Muscle layer of duodenum (tissue), 2 donors: ENCODE results near the gene PAM16.

ENCODE experiments used
- H3K27ac ChIP-seq: one replicate; pipeline ENCODE4 v1.7.0; 2013; ENCODE audit warnings: mild to moderate bottlenecking, low read length
- H3K27me3 ChIP-seq: one replicate; pipeline ENCODE4 v1.7.0; 2013; ENCODE audit warnings: low read depth, mild to moderate bottlenecking, control low read depth, low read length
- H3K36me3 ChIP-seq, 2 donors: one replicate each; pipeline ENCODE4 v1.7.0; 2013; ENCODE audit warnings: low read length in 2 of 2, control low read depth in 1 of 2, mild to moderate bottlenecking in 1 of 2; ENCODE audit not compliant: insufficient read depth in 2 of 2, control insufficient read depth in 1 of 2
- H3K4me1 ChIP-seq, 2 donors: one replicate each; pipeline ENCODE4 v1.7.0; 2013; ENCODE audit warnings: low read length in 2 of 2, mild to moderate bottlenecking in 2 of 2, control low read depth in 1 of 2, moderate library complexity in 1 of 2; ENCODE audit not compliant: insufficient read depth in 2 of 2, control insufficient read depth in 1 of 2
- H3K4me3 ChIP-seq, 2 donors: one replicate each; pipeline ENCODE4 v1.7.0; 2013; ENCODE audit warnings: low read length in 2 of 2, low read depth in 1 of 2, mild to moderate bottlenecking in 1 of 2
- H3K9me3 ChIP-seq, 2 donors: one replicate each; pipeline ENCODE4 v1.7.0; 2013; ENCODE audit warnings: low read length in 2 of 2, control low read depth in 1 of 2, mild to moderate bottlenecking in 1 of 2; ENCODE audit not compliant: control insufficient read depth in 1 of 2
- donor health status: healthy.

The PAM16 gene

DNA sequence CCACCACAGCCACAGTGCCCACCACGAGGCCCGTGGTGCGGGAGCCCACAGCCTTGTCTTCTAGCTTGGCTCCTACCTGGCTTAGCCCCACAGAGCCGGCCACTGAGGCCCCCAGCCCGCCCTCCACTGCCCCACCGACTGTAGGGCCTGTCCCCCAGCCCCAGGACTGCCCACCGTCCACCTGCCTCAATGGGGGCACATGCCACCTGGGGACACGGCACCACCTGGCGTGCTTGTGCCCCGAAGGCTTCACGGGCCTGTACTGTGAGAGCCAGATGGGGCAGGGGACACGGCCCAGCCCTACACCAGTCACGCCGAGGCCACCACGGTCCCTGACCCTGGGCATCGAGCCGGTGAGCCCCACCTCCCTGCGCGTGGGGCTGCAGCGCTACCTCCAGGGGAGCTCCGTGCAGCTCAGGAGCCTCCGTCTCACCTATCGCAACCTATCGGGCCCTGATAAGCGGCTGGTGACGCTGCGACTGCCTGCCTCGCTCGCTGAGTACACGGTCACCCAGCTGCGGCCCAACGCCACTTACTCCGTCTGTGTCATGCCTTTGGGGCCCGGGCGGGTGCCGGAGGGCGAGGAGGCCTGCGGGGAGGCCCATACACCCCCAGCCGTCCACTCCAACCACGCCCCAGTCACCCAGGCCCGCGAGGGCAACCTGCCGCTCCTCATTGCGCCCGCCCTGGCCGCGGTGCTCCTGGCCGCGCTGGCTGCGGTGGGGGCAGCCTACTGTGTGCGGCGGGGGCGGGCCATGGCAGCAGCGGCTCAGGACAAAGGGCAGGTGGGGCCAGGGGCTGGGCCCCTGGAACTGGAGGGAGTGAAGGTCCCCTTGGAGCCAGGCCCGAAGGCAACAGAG lies 31.0 kb upstream of the PAM16 start:
- Histone ChIP-seq H3K36me3 (peaks cover 3 to 40% of the 10 kb centered on the region in 2 donors), H3K4me1 (peaks cover 0 to 13% of the 10 kb centered on the region in 2 donors), H3K9me3 (no peaks in the 10 kb centered on the region), H3K4me3 (no peak overlapping the region), H3K27ac (no peak overlapping the region), H3K27me3 (no peaks in the 10 kb centered on the region)

- Histone ChIP-seq H3K4me3 (no peak overlapping the region), H3K27me3 (no peaks in the 10 kb centered on the region), H3K36me3 (peaks cover 0 to 33% of the 10 kb centered on the region in 2 donors), H3K9me3 (no peaks in the 10 kb centered on the region), H3K27ac (no peak overlapping the region), H3K4me1 (peaks cover 0 to 19% of the 10 kb centered on the region in 2 donors)
These were observed 30.2 kb upstream of the PAM16 start for GRCh38 chr16:4381072-4381934.

GRCh38 chr16:4380119-4381063 lies 29.3 kb upstream of the PAM16 start:
- Histone ChIP-seq H3K9me3 (no peaks in the 10 kb centered on the region), H3K36me3 (peaks cover 0 to 31% of the 10 kb centered on the region in 2 donors), H3K27ac (no peak overlapping the region), H3K27me3 (no peaks in the 10 kb centered on the region), H3K4me3 (no peak overlapping the region), H3K4me1 (peaks cover 0 to 27% of the 10 kb centered on the region in 2 donors)

- peak overlapping the region; percentile 45 for H3K27ac ChIP-seq
- H3K27me3 ChIP-seq, result no peaks in the 10 kb centered on the region
- H3K9me3 ChIP-seq, result no peaks in the 10 kb centered on the region
- peaks cover 0 to 29% of the 10 kb centered on the region in 2 donors for H3K36me3 ChIP-seq
- no peak overlapping the region for H3K4me3 ChIP-seq
- H3K4me1 ChIP-seq, result peaks cover 0 to 38% of the 10 kb centered on the region in 2 donors
These were observed 28.0 kb upstream of the PAM16 start for GRCh38 chr16:4378999-4379690.

DNA sequence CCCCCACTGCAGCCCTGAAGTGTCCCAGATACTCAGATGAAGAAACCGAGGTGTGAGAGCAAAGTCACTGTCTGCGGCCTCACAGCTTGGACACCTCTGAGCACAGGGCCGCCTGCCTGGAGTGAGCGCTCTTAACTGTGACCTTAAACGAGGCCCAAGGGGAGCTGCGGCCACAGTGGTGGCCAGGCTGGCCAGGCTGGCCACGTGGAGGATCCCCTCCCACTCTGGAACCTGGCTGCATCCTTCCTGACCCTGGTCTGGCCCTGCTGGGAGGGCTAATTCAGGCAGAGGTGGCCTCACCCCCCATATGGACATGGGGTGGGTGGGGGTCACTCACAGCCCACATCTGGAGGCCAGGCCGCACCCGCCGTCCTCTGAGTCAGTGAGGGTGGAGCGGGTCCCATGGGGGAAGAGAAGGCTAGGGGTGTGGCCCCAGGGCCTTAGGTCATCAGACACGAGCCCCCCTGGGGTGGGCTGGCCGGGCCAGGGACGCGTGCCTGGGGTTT lies 27.1 kb upstream of the PAM16 start:
- Histone ChIP-seq H3K9me3 (no peaks in the 10 kb centered on the region), H3K27me3 (no peaks in the 10 kb centered on the region), H3K36me3 (peaks cover 0 to 22% of the 10 kb centered on the region in 2 donors), H3K4me1 (peaks cover 4 to 47% of the 10 kb centered on the region in 2 donors), H3K27ac (peak overlapping the region; percentile 45), H3K4me3 (no peak overlapping the region)

DNA sequence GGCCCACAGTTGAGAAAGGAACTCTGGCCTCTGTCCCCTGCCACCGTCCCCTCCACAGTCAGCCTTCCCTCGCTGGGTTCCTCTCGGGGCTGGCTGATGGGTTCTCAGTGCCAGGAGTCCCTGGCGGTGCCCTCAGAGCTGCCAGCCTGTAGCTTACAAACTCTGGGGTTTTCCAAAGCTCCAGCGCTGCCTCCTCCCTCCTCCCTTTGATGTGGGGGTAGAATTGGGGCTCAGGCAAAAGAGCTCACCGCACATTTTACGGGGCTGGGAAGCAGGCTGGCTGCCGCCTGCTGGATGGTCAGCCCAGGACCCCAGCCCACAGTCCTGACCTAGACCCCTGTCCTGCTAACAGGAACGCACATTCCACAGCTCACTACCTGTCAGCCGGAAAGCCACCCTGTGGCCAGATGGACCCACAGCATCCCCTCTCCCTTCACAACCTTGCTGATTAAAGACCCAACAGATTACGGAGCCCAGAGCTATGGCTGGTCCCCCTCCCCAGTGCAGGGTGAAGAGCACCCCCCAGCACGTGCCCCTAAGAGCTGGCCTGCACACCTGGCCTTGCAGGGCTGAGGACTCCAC lies 26.5 kb upstream of the PAM16 start:
- no peaks in the 10 kb centered on the region for H3K9me3 ChIP-seq
- peaks cover 4 to 53% of the 10 kb centered on the region in 2 donors for H3K4me1 ChIP-seq
- no peak overlapping the region for H3K4me3 ChIP-seq
- H3K36me3 ChIP-seq, result peaks cover 0 to 22% of the 10 kb centered on the region in 2 donors
- no peaks in the 10 kb centered on the region for H3K27me3 ChIP-seq
- H3K27ac ChIP-seq, result no peak overlapping the region

DNA sequence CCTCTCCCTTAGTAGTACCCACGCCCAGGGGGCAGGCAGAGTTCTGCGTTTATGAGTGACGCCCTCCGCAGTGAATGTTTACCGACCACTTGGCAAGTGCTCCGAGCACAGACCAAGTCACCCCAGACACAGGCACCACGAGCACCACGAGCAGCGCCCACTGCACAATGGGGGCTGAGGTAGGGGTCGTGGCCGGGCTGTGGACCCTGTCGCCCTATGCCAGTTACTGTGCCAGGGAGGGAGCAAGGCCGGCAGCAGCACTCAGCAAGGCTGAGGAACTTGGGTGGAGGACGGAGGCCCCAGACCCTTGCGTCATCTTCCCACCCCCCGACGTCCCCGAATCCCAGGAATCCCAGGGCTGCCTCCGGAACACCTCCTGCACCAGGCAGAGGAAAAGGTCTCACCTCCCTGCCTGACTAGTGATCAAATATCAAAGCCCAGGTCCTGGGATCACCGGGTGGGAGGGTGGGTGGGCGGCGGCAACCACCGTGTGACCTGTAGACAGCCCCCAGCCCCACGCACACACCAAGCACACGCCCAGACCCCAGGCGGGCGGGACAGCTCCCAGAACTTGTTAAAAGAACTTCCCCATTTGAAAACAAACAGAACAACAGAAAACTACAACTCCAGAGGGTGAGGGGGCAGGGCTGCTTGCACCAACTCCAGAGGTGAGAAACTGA lies 25.9 kb upstream of the PAM16 start:
- H3K9me3 ChIP-seq, result no peaks in the 10 kb centered on the region
- no peaks in the 10 kb centered on the region for H3K27me3 ChIP-seq
- no peak overlapping the region for H3K27ac ChIP-seq
- peaks cover 4 to 59% of the 10 kb centered on the region in 2 donors for H3K4me1 ChIP-seq
- H3K36me3 ChIP-seq, result peaks cover 0 to 17% of the 10 kb centered on the region in 2 donors
- H3K4me3 ChIP-seq, result peak overlapping the region in 1 of 2 donors; percentile 3

DNA sequence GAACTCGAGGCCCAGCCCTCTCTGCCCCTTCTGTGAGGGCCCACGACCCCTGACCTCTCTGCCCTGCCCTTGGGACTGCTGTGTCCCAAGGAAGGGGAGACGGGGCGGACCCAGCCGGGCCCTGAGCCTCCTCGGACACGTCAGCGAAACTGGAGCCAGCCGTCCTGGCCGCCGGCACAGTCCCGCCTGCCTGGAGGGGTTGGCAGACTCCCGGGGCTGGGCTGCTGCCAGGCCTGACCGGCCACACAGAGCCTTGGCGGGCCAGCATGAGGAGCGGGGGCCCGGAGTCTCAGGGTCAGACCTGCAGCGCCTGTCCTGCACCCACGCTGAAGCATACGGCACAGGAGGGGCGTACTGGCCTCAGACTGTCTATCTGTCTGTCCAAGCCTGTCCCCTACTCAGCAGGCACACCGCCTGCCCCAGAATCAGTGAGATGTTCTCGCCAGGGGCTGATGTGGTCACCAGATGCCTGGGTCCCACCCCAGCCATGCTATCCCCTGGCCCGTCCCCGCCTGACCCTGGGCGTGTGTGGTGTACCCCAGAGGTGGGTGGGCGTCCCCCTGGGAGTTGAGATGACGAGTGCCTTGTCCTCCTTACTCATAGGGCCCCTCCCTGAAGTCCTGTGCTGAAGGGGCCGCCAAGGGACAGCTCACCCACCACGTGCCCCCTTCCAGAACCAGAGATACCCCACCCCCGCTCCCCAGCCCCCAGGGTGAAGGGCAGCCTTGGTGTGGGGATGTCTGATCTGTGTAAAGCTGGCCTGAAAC lies 25.2 kb upstream of the PAM16 start:
- no peaks in the 10 kb centered on the region for H3K27me3 ChIP-seq
- peak overlapping the region; percentile 3 to 6 for H3K4me3 ChIP-seq
- H3K36me3 ChIP-seq, result peaks cover 0 to 10% of the 10 kb centered on the region in 2 donors
- no peak overlapping the region for H3K27ac ChIP-seq
- H3K9me3 ChIP-seq, result no peaks in the 10 kb centered on the region
- H3K4me1 ChIP-seq, result peaks cover 4 to 59% of the 10 kb centered on the region in 2 donors

GRCh38 chr16:4375717-4376116 lies 24.6 kb upstream of the PAM16 start:
- Histone ChIP-seq H3K4me1 (peaks cover 4 to 59% of the 10 kb centered on the region in 2 donors), H3K27ac (no peak overlapping the region), H3K4me3 (peak overlapping the region in 1 of 2 donors; percentile 6), H3K9me3 (no peaks in the 10 kb centered on the region), H3K27me3 (no peaks in the 10 kb centered on the region), H3K36me3 (peaks cover 0 to 4% of the 10 kb centered on the region in 2 donors)
